GM08714 (cell line): Measurements from ENCODE around the gene HKDC1.

Source experiments
- H3K4me3 ChIP-seq: fragments of 200-500 bp; sonication (Bioruptor generic); 2 replicates; pipeline ENCODE4 v1.5.1; 2014; ENCODE audit warnings: mild to moderate bottlenecking, low read length, inconsistent platforms
- ZNF274 ChIP-seq: IDR thresholded peaks from 2 replicates; pipeline ENCODE4 v1.6.1; 2012; ENCODE audit warnings: mild to moderate bottlenecking, low read depth, low read length

The HKDC1 gene

DNA sequence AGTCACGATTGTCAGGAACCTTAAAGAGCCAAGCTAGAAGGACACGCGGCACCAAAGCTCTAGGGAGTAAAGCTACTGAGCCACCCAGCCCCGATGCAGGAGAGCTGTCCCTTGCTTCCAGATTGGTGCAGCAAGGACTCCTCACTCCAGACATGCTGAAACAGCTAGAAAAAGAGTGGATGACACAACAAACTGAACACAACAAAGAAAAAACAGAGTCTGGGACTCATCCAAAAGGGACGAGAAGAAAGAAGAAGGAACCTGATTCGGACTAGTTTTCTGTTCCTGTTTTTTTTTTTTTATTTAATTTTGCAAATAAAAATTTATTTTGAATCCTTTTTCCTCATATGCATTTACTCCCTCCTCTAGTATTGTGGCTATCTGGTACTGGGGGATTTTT, 11.4 kb upstream of the HKDC1 start:
- no peak for TF ChIP-seq ZNF274
- H3K4me3 ChIP-seq: no peak overlapping the region

DNA sequence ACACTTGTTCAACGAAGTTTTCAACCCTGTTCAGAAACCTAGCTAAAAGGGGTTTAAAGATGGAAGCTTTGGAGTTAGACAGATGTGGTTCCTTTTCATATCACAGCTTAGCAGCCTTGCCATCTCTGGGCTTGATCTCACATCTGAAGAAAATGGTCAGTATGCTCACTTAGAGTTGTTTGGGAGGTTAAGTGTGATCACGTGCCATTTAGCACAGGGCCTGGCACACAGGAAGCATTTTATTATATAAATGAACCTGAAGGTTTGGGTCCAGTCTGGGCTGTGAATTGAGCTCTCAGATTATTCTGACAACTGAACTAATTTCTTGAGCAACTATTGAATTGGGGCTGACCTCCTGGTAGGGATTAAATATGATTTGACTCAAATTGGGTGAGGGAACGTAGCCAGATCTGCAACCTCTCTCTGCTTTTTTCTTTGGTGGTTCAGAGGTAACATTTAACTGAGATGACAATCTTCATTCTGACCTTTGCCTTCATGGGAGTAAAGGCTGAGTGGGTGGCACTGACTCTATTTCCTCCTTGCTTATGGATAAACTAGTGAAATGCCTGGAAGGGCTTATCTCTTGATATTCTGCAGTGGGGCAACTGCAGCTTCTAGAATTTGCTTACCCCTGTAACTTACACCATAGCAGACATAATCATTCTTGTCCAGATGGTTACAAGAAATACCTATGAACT, 10.2 kb upstream of the HKDC1 start:
- no peak for TF ChIP-seq ZNF274
- no peak overlapping the region for H3K4me3 ChIP-seq

DNA sequence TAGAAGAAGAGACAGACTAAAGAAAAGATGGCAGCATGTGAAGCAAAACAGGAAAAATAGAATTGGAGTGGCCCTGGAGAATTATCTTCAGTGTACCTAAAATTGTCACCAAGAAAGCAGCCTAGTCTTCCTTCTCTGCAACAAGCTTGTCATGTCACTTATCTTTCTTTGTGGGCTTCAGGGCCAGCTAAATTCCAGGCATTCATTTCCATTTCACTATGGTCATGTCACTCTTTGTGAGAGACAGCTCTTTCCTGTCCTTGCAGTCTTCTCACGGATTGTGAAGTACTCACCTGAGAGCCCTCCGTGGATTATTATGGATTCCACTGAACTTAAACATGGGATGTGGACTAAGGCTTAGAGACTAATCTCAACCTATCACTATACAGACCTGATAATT, 9.0 kb upstream of the HKDC1 start:
- TF ChIP-seq ZNF274: no peak

DNA sequence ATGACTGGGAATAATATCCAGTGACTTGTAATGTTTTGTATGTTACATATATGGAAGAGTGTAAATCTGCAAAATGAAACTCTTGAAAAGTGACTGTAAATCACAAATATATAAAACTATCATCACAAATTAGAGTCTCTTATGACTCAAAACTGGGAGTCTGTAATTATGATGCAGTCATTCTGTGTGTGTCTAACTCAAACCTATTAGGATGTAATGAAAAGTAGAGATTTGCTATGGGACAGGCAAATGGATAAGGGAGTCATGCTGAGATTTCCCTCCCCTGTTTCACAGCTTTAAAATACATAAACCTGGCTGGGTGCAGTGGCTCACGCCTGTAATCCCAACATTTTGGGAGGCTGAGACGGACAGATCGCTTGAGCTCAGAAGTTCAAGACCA, 8.6 kb upstream of the HKDC1 start:
- H3K4me3 ChIP-seq: no peak overlapping the region
- TF ChIP-seq ZNF274: no peak

More for the DNA sequence above, 9.0 kb upstream of the HKDC1 start:
- H3K4me3 ChIP-seq: no peak overlapping the region

DNA sequence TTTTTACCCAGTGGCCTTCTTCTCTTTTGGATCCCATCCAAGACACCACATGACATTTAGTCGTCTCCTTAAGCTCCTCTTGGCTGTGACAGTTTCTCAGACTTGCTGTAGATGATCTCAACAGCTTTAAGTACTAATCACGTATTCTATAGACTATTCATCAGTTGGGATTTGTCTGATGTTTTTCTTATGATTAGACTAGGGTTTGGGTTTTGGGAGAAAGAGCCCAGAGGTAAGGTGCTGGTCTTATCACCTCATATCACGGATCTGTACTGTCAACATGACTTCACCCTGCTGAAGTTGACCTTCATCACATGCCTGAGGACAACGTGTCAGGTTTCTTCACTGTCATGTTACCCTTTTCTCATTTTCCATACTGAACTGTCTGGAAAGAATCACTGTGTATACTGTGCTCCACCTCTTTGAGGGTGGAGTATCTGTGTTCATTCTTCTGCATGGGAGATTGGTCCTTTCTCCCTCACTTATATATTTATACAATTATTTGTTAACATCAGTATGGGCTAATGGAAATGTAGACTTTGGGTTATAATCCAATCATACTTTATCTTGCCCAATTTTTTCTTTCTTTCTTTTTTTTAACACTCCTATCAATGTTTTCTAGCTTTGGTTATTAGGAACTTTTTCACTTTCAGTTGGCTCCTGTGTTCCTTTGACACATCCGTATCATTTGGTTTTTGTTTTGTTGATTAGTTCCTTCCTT, 6.4 kb upstream of the HKDC1 start:
- TF ChIP-seq ZNF274: no peak
- H3K4me3 ChIP-seq: no peak overlapping the region

DNA sequence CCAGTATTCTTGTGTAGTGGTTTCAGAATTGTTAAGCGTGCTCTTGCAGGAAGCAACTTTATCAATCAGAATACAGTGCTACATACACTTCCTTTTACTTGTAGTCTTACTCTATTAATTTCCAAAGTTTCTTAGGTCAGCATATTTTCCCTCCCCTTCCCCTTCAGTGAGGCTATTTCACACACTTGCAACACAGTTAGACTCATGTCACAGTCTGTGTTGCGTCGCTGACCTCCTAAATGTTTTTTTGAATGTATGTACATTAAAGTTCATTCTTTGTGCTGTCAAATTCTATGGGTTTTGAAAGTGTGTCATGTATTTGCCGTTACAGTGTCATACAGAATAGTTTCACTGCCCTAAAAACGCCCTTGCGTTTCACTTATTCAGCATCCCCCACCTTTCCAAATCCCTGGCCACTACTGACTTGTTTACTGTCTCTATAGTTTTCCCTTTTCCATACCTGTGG, 5.4 kb upstream of the HKDC1 start:
- H3K4me3 ChIP-seq: no peak overlapping the region
- TF ChIP-seq ZNF274: no peak

DNA sequence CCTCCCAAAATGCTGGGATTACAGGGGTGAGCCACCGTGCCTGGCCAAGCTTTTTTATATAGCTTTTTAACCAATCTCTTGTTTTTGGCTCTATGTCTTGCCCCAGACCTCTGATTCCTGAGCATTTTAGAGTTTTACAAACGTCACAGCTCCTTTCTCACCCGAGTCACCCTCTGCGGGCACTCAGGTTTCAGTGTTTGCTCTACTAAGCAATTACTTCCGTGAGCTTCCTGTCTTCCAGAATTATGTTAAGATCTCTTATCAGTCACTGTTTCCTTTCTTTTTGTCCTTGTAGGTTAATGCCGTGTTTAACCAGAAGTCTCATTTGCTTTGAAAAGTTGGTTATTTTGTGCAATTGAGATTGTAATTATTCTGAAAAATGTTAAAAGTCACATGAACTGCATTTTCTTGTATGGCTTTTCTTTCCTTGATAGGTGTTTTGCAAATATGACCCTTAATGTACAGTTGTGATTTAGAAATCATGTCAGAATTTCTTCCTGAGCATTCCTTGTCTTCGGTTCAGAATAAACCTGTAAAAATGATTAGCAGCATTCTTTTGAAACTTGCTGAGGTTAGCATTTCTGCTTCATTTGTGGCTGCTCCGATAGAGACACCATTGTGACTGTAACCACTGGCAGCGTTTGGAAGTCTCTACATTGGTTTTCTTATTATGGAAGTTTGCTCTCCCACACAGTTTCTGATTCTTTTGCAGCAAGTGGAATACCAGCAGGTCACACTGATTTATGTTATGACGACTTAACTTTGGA, 4.5 kb upstream of the HKDC1 start:
- TF ChIP-seq ZNF274: no peak
- no peak overlapping the region for H3K4me3 ChIP-seq

DNA sequence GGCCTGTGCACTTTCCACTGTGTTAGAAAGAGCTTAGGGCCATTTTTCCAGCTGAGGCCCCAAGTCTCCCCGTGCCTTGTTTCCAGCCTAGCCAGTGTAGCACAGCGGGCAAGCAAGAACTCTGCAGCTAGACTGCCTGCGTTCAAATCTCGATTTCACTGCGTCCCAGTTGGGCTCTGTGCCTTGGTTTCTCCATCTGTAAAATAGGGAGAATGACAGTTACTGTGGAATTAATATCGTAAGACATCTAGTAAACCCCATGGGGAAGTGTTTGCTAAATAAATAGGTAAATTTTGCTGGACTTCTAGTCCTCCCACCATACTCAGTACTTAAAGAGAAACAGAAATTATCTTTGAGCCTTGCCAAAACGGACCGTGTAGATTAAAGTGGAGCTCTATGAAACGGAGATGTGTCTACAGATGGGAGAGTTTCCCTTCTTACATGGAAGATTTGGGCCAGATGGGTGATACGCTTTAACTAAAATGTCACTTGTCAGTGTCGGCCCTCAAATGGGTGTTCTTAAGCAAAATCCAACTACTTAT, 3.5 kb upstream of the HKDC1 start:
- no peak overlapping the region for H3K4me3 ChIP-seq
- TF ChIP-seq ZNF274: no peak

DNA sequence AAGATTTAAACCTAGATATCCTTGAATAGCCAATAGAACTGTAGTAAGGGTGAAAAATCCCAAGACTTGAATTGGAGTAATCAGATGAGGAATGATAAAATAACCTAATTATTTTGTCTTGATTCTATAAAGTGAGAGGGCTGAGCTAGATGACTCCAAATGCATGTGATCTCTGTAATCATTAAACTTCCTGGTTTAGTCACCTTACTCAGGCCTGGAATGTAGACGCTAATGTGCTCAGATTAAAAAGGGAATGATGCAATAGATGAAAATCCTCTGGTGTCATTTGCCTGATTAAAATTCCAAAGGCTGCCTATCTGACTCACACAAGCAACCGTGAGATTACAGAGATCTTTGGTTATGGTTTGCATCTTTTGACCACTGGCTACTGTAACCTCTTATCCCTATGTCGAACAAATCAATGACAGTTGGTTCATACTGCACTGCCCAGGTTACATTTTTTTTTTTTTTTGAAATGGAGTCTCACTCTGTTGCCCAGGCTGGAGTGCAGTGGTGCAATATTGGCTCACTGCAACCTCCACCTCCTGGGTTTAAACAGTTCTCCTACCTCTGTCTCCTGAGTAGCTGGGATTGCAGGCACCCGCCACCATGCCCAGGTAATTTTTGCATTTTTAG, 2.9 kb upstream of the HKDC1 start:
- no peak overlapping the region for H3K4me3 ChIP-seq
- no peak for TF ChIP-seq ZNF274

DNA sequence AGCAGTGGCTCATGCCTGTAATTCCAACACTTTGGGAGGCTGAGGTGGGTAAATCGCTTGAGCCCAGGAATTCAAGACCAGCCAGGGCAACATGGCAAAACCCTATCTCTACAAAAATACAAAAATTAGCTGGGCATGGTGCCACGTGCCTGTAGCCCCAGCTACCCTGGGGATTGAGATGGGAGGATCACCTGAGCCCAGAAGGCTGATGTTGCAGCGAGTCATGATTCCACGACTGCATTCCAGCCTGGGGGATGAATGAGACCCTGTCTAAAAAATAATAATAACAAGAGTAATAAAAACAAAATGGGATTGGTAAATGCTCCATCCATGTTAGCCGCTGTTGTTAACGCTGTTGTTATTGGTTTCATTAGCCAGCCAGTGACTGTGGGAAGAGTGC, 1.3 kb upstream of the HKDC1 start:
- H3K4me3 ChIP-seq: no peak overlapping the region
- no peak for TF ChIP-seq ZNF274

DNA sequence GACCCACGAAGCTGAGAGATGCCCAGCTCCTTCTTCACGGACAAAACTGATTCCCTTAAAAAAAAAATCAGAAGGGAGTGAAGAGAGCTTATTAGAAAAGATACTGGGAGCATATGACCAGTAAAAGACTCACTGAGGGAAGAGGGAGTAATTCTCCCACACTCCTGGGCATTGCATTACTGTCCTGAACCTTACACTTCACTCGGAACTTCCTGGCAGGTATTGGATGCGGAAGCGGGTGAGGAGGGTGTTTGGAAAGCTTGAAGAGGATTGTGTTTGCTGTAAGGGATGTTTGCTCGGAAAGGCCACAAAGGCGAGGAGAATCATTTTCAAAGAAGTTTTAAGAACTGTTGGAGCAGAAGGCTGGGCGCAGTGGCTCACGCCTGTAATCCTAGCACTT, 375 bp downstream of the HKDC1 start:
- H3K4me3 ChIP-seq: no peak overlapping the region
- no peak for TF ChIP-seq ZNF274

DNA sequence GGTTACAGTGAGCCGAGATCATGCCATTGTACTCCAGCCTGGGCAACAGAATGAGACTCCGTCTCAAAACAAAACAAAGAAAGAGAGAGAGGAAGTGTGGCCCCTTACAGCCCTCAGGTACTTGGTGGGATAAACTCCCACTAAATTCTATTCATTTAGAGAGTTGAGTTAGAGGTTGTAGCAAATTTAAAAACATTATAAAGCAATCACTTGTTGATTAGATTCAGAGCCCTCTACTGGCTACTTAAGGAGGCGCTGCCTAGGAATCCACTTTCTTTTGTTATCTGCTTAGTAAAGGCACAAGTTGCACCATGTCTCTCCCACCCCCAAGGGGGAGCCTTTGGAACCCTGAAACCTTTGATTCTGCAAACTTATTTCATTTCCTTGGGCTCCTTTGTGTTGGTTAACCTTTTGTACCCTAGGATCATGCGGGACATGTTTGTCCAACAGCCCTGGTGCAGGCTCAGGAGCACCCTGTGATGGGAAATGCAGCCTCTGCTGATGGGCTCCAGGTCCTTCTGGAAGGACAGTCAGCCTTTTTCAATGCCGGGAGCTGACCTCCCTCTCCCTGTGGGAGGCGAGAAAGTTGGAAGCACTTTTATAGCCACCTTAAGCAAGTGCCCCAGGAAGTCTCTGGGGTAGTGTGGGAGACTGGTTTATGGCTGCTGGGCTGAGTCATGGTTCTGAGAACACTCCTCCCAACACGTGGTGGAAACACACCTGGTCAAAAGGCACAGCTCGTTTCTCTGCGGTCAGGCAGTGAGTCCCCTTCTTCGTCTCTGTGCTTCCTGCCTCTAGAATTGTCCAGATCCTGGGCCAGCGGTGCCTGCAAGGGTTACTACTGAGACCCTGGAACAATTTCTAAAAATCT, 2.3 kb downstream of the HKDC1 start:
- no peak for TF ChIP-seq ZNF274
- peak overlapping the region; percentile 13; the same call in 1 of the 2 replicates for H3K4me3 ChIP-seq

DNA sequence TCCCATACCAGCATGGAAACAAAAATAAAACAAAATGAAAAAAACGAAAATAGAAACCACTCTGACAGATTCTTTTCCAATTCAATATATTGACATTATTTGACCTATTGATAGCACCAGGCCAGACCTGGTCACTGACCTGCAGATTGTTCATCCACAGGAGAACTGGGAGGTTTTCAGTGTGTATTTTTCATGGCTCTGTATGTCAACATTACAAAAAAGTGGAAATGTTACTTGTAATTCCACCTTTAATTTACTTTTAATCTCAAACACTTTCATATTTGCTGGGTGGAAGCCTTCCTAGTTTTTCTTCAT, 2.9 kb downstream of the HKDC1 start:
- TF ChIP-seq ZNF274: no peak
- no peak overlapping the region for H3K4me3 ChIP-seq

DNA sequence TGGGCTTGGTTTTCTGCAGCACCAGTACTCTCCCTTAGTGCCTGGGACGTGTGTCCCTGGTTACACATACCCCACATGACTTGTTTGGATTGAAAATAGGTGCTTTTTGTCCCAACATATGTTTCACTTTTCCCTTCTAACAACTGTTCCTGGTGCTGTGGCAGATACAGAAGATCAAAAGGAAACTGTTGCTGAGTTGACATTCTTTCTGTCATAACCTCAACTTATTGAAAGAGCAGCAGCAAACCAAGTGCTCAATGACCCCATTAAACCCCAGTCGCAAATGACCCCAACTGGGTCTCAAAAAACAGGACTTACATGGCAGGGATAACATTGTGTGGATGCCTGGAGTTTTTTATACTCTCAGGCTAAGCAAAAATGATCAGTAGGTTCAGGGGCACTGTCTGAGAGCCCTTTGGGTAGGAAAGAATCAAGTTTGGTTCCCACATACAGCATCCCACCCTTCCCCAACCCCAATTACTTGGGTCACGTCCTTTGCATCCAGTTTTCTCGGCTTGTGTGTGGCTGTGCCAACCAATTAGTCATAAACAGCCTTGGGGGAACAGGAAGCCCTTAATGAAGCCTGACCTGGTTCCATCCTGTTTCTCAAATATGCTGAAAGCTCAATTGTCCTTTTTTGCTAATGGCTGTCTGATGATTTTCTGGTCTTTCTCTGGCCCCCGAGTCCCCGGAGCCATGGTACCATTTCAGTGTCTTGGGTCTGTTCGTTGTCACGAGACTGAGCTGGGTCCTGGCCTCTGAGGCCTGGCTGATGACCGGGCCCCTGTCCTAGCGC, 4.9 kb downstream of the HKDC1 start:
- H3K4me3 ChIP-seq: no peak overlapping the region

More for the DNA sequence above, 4.9 kb downstream of the HKDC1 start:
- TF ChIP-seq ZNF274: no peak
